Effector memory CD4-positive, alpha-beta T cell (primary cell): ENCODE measurements around the gene ARL11.
"Not testable (repeated sequence)": the region's sequence is repeated elsewhere in the genome, so short reads cannot be mapped to it uniquely, and the experiment has no call there.

ENCODE experiments used
- DNase-seq, 3 donors: peaks; one replicate each; pipeline ENCODE4 v3.0.0-alpha.2; 2020
- H3K27ac ChIP-seq: 2 replicates; pipeline ENCODE4 v1.7.0; 2013; ENCODE audit warnings: mild to moderate bottlenecking, low read length, moderate library complexity; ENCODE audit not compliant: insufficient read depth, poor library complexity, severe bottlenecking
- H3K27me3 ChIP-seq: replicated peaks from 2 replicates; pipeline ENCODE4 v1.7.0; 2013; ENCODE audit warnings: mild to moderate bottlenecking, low read length; ENCODE audit not compliant: insufficient read depth, control insufficient read depth, poor library complexity, severe bottlenecking
- H3K36me3 ChIP-seq: 2 replicates; pipeline ENCODE4 v1.7.0; 2013; ENCODE audit warnings: mild to moderate bottlenecking, low read length, moderate library complexity; ENCODE audit not compliant: control insufficient read depth, insufficient read depth
- H3K4me1 ChIP-seq: 2 replicates; pipeline ENCODE4 v1.7.0; 2013; ENCODE audit warnings: low read length, mild to moderate bottlenecking; ENCODE audit not compliant: control insufficient read depth, insufficient read depth, poor library complexity, severe bottlenecking
- H3K4me3 ChIP-seq: 2 replicates; pipeline ENCODE4 v1.7.0; 2013; ENCODE audit warnings: low read length, low read depth, mild to moderate bottlenecking; ENCODE audit not compliant: insufficient read depth, poor library complexity, severe bottlenecking
- H3K9me3 ChIP-seq: 2 replicates; pipeline ENCODE4 v1.7.0; 2013; ENCODE audit warnings: mild to moderate bottlenecking, low read length, moderate library complexity; ENCODE audit not compliant: control insufficient read depth

Gene ARL11

GRCh38 chr13:49612042-49612441 lies 16.3 kb upstream of the ARL11 start:
- not testable (repeated sequence) for H3K4me1 ChIP-seq, H3K27ac ChIP-seq, H3K9me3 ChIP-seq, H3K27me3 ChIP-seq, H3K36me3 ChIP-seq, DNase-seq, H3K4me3 ChIP-seq

- Histone ChIP-seq H3K4me3 (no peak overlapping the region), H3K27me3 (no peaks in the 10 kb centered on the region), H3K4me1 (no peaks in the 10 kb centered on the region), H3K36me3 (no peaks in the 10 kb centered on the region), H3K27ac (no peak overlapping the region), H3K9me3 (no peaks in the 10 kb centered on the region)
- no peak for DNase-seq
These were observed 12.3 kb upstream of the ARL11 start for GRCh38 chr13:49615836-49616675.

- H3K27ac ChIP-seq: no peak overlapping the region
- no peaks in the 10 kb centered on the region for H3K4me1 ChIP-seq
- H3K27me3 ChIP-seq: no peaks in the 10 kb centered on the region
- H3K9me3 ChIP-seq: no peaks in the 10 kb centered on the region
- H3K36me3 ChIP-seq: no peaks in the 10 kb centered on the region
- no peak overlapping the region for H3K4me3 ChIP-seq
- DNase-seq: no peak
These were observed 11.6 kb upstream of the ARL11 start for GRCh38 chr13:49616676-49617065.

- no peak overlapping the region for H3K4me3 ChIP-seq
- H3K36me3 ChIP-seq: no peaks in the 10 kb centered on the region
- no peaks in the 10 kb centered on the region for H3K4me1 ChIP-seq
- DNase-seq: no peak
- no peaks in the 10 kb centered on the region for H3K27me3 ChIP-seq
- no peak overlapping the region for H3K27ac ChIP-seq
- no peaks in the 10 kb centered on the region for H3K9me3 ChIP-seq
These were observed 8.1 kb upstream of the ARL11 start for GRCh38 chr13:49620170-49620621.

GRCh38 chr13:49622174-49622946 lies 5.9 kb upstream of the ARL11 start:
- H3K27ac ChIP-seq: no peak overlapping the region
- DNase-seq: no peak
- H3K4me3 ChIP-seq: no peak overlapping the region
- no peaks in the 10 kb centered on the region for H3K36me3 ChIP-seq
- H3K27me3 ChIP-seq: no peaks in the 10 kb centered on the region
- H3K4me1 ChIP-seq: no peaks in the 10 kb centered on the region
- no peaks in the 10 kb centered on the region for H3K9me3 ChIP-seq

- H3K36me3 ChIP-seq: no peaks in the 10 kb centered on the region
- no peak for DNase-seq
- H3K4me1 ChIP-seq: no peaks in the 10 kb centered on the region
- no peaks in the 10 kb centered on the region for H3K9me3 ChIP-seq
- no peak overlapping the region for H3K4me3 ChIP-seq
- H3K27ac ChIP-seq: no peak overlapping the region
- no peaks in the 10 kb centered on the region for H3K27me3 ChIP-seq
These were observed 4.1 kb upstream of the ARL11 start for GRCh38 chr13:49624229-49624628.

- DNase-seq: no peak
- Histone ChIP-seq H3K4me3 (no peak overlapping the region), H3K27ac (no peak overlapping the region), H3K9me3 (no peaks in the 10 kb centered on the region), H3K27me3 (no peaks in the 10 kb centered on the region), H3K4me1 (no peaks in the 10 kb centered on the region), H3K36me3 (no peaks in the 10 kb centered on the region)
These were observed 2.8 kb upstream of the ARL11 start for GRCh38 chr13:49625392-49626079.

GRCh38 chr13:49629196-49629938 lies 1.1 kb downstream of the ARL11 start:
- no peak for DNase-seq

GRCh38 chr13:49629947-49630346 lies 1.6 kb downstream of the ARL11 start:
- Histone ChIP-seq H3K36me3 (no peaks in the 10 kb centered on the region), H3K4me1 (no peaks in the 10 kb centered on the region), H3K27me3 (no peaks in the 10 kb centered on the region), H3K9me3 (no peaks in the 10 kb centered on the region), H3K4me3 (no peak overlapping the region), H3K27ac (no peak overlapping the region)
- no peak for DNase-seq

More at GRCh38 chr13:49629196-49629938, 1.1 kb downstream of the ARL11 start:
- Histone ChIP-seq H3K4me1 (no peaks in the 10 kb centered on the region), H3K4me3 (no peak overlapping the region), H3K9me3 (no peaks in the 10 kb centered on the region), H3K36me3 (no peaks in the 10 kb centered on the region), H3K27me3 (no peaks in the 10 kb centered on the region), H3K27ac (no peak overlapping the region)
